ENCODE results near the gene POLR2I.
A peak's percentile ranks its signal among the peaks of the same experiment; 100 is the strongest.

The POLR2I gene

GRCh38 chr19:36128392-36128736 lies 13.7 kb upstream of the POLR2I start (continued):
- TF ChIP-seq ZNF394 (tag by site-specific recombination; IDR thresholded peaks at IDR 0.05; ENCODE audit: borderline replicate concordance) (no peak), ZNF366 (tag by site-specific recombination; conservative IDR thresholded peaks at IDR 0.05) (peak; percentile 23; the same call in 1 of the 2 replicates), ZNF488 (tag by site-specific recombination; IDR thresholded peaks at IDR 0.05) (no peak), ZNF24 (tag by site-specific recombination; IDR thresholded peaks at IDR 0.05) (no peak), PRDM6 (tag by site-specific recombination; IDR thresholded peaks at IDR 0.05) (no peak), TSHZ1 (tag by site-specific recombination; IDR thresholded peaks at IDR 0.05; ENCODE audit: borderline replicate concordance) (peak; percentile 48; the same call in 1 of the 2 replicates), ZNF521 (tag by site-specific recombination; IDR thresholded peaks at IDR 0.05) (no peak), ZNF266 (tag by site-specific recombination; IDR thresholded peaks at IDR 0.05; ENCODE audit: low read depth) (0 out of 2 replicates have a peak, but pooled peaks have one; percentile 6), ZNF555 (tag by site-specific recombination; conservative IDR thresholded peaks at IDR 0.05) (no peak), ZNF341 (tag by site-specific recombination; IDR thresholded peaks at IDR 0.05; ENCODE audit: low read depth) (peak; percentile 97), ZNF610 (tag by site-specific recombination; IDR thresholded peaks at IDR 0.05; ENCODE audit: borderline replicate concordance) (no peak), REPIN1 (tag by site-specific recombination; IDR thresholded peaks at IDR 0.05; ENCODE audit: low read depth) (no peak), ZNF664 (tag by site-specific recombination; IDR thresholded peaks at IDR 0.05) (no peak), GLI2 (tag by site-specific recombination; IDR thresholded peaks at IDR 0.05; ENCODE audit: borderline replicate concordance, low read depth) (no peak), ZNF155 (tag by site-specific recombination; IDR thresholded peaks at IDR 0.05) (no peak), ZSCAN23 (tag by site-specific recombination; IDR thresholded peaks at IDR 0.05) (0 out of 2 replicates have a peak, but pooled peaks have one; percentile 12), ZNF513 (tag by site-specific recombination; IDR thresholded peaks at IDR 0.05) (no peak), ZBTB20 (tag by site-specific recombination; IDR thresholded peaks at IDR 0.05) (peak; percentile 82), ZNF530 (tag by site-specific recombination; IDR thresholded peaks at IDR 0.05; ENCODE audit: low read depth) (no peak)

- H3K4me3 ChIP-seq (ENCODE audit: low read depth, low read length) = no peak overlapping the region
- peaks cover 11% of the 10 kb centered on the region for H3K4me1 ChIP-seq (ENCODE audit: control insufficient read depth, insufficient read depth, low read length)
- TF ChIP-seq ATF2 (tag by site-specific recombination; IDR thresholded peaks at IDR 0.05; ENCODE audit: low read depth) = no peak
- no peak overlapping the region for H3K27ac ChIP-seq (ENCODE audit: extremely low read depth, low read depth, low read length)
- peaks cover 2% of the 10 kb centered on the region for H3K9me3 ChIP-seq (ENCODE audit: control insufficient read depth, insufficient read depth, low read depth, low read length)
- ChIA-PET POLR2A (interaction anchor here (0.9 to 6.3 kb wide), 4 partner anchors 11 to 71 kb away, joined by 3 to 96 read pairs (median 35); partner anchors contain the start of genes CAPNS1, POLR2I, TBCB and THAP8), CTCF (interaction anchor here (0.7 to 11.2 kb wide), 6 partner anchors 12 to 279 kb away, joined by 3 to 289 read pairs (median 16); partner anchors contain the start of gene WDR62)
- H3K36me3 ChIP-seq (ENCODE audit: control insufficient read depth in 2 of 2, insufficient read depth in 1 of 2, low read length in 2 of 2) = peaks cover 47 to 62% of the 10 kb centered on the region in 2 experiments
Observed at GRCh38 chr19:36125557-36125956, 10.9 kb upstream of the POLR2I start.
